GM04504 (cell line): ENCODE data around the gene GPA33.
A peak's percentile ranks its signal among the peaks of the same experiment; 100 is the strongest.

Source experiments
- DNase-seq: peaks from one replicate; pipeline ENCODE4 v3.0.0-alpha.2; 2012; ENCODE audit warnings: low read depth

Gene GPA33

GRCh38 chr1:167117225-167117624 is 27.0 kb upstream of the GPA33 start:
- no peak for DNase-seq

GRCh38 chr1:167116174-167116573 is 26.0 kb upstream of the GPA33 start:
- no peak for DNase-seq

GRCh38 chr1:167115655-167116054 is 25.5 kb upstream of the GPA33 start:
- DNase-seq, result no peak

- DNase-seq, result no peak
Measured at GRCh38 chr1:167114725-167115124, 24.5 kb upstream of the GPA33 start.

- DNase-seq, result no peak
Measured at GRCh38 chr1:167111868-167112709, 21.9 kb upstream of the GPA33 start.

- DNase-seq, result no peak
Measured at GRCh38 chr1:167110586-167110985, 20.4 kb upstream of the GPA33 start.

GRCh38 chr1:167109125-167109524 is 18.9 kb upstream of the GPA33 start:
- DNase-seq, result no peak

- no peak for DNase-seq
Measured at GRCh38 chr1:167107456-167107855, 17.3 kb upstream of the GPA33 start.

GRCh38 chr1:167106119-167106461 is 15.9 kb upstream of the GPA33 start:
- no peak for DNase-seq

GRCh38 chr1:167105271-167106118 is 15.3 kb upstream of the GPA33 start:
- no peak for DNase-seq

GRCh38 chr1:167104256-167104633 is 14.1 kb upstream of the GPA33 start:
- DNase-seq, result no peak

- no peak for DNase-seq
Measured at GRCh38 chr1:167102906-167103573, 12.9 kb upstream of the GPA33 start.

- no peak for DNase-seq
Measured at GRCh38 chr1:167101754-167102153, 11.6 kb upstream of the GPA33 start.

- DNase-seq, result no peak
Measured at GRCh38 chr1:167100730-167101129, 10.6 kb upstream of the GPA33 start.

- no peak for DNase-seq
Measured at GRCh38 chr1:167099851-167100250, 9.7 kb upstream of the GPA33 start.

- DNase-seq, result peak; percentile 28
Measured at GRCh38 chr1:167095368-167095767, 5.2 kb upstream of the GPA33 start.

- DNase-seq, result no peak
Measured at GRCh38 chr1:167094690-167095089, 4.5 kb upstream of the GPA33 start.

- no peak for DNase-seq
Measured at GRCh38 chr1:167093846-167094516, 3.8 kb upstream of the GPA33 start, which contains the start of gene STYXL2. Gene STYXL2 (plus strand): TSS chr1:167094075. CDS start chr1:167094850, 775 bp downstream.

GRCh38 chr1:167092653-167093052 is 2.5 kb upstream of the GPA33 start:
- no peak for DNase-seq

GRCh38 chr1:167089939-167090313 is 251 bp downstream of the GPA33 start:
- DNase-seq, result no peak

- DNase-seq, result no peak
Measured at GRCh38 chr1:167088746-167089417, 1.3 kb downstream of the GPA33 start.

GRCh38 chr1:167086768-167087167 is 3.4 kb downstream of the GPA33 start:
- no peak for DNase-seq
